Measurements from ENCODE around the gene AP5Z1.

AP5Z1 gene

GRCh38 chr7:4745971-4746919 is 29.2 kb upstream of the AP5Z1 start:
- no peak for TF ChIP-seq EZH2phosphoT487 (IDR thresholded peaks at IDR 0.05; ENCODE audit: low read depth)
- H3K9ac ChIP-seq (ENCODE audit: low read length): peak overlapping the region; percentile 34; the same call in 1 of the 2 replicates
- H3K9me3 ChIP-seq (ENCODE audit: insufficient read depth, low read length): no peaks in the 10 kb centered on the region
- peak overlapping the region; percentile 29 for H3K27ac ChIP-seq (ENCODE audit: low read length)
- peaks cover 3% of the 10 kb centered on the region for H3K36me3 ChIP-seq (replicated peaks; ENCODE audit: low read depth, low read length)
- no peak overlapping the region for H2AFZ ChIP-seq (ENCODE audit: low read depth, low read length)
- H3K4me3 ChIP-seq (ENCODE audit: low read length): peak overlapping the region; percentile 43
- H3K79me2 ChIP-seq (ENCODE audit: low read length): peaks cover 16% of the 10 kb centered on the region
- H3K4me2 ChIP-seq (ENCODE audit: low read length): peak overlapping the region; percentile 63
- no peaks in the 10 kb centered on the region for H3K27me3 ChIP-seq (ENCODE audit: low read depth, low read length)
- peaks cover 15% of the 10 kb centered on the region; the same call in 1 of the 2 replicates for H3K4me1 ChIP-seq (ENCODE audit: low read length)
- no peaks in the 10 kb centered on the region for H4K20me1 ChIP-seq (ENCODE audit: insufficient read depth, low read length)

- no peaks in the 10 kb centered on the region for H4K20me1 ChIP-seq (ENCODE audit: insufficient read depth, low read length)
- no peaks in the 10 kb centered on the region for H3K9me3 ChIP-seq (ENCODE audit: insufficient read depth, low read length)
- H3K4me3 ChIP-seq (ENCODE audit: low read length): no peak overlapping the region
- H3K4me2 ChIP-seq (ENCODE audit: low read length): no peak overlapping the region
- H3K36me3 ChIP-seq (replicated peaks; ENCODE audit: low read depth, low read length): peaks cover 3% of the 10 kb centered on the region
- no peak overlapping the region for H2AFZ ChIP-seq (ENCODE audit: low read depth, low read length)
- no peak overlapping the region for H3K9ac ChIP-seq (ENCODE audit: low read length)
- peaks cover 16% of the 10 kb centered on the region for H3K79me2 ChIP-seq (ENCODE audit: low read length)
- no peak overlapping the region for H3K27ac ChIP-seq (ENCODE audit: low read length)
- H3K27me3 ChIP-seq (ENCODE audit: low read depth, low read length): no peaks in the 10 kb centered on the region
- TF ChIP-seq EZH2phosphoT487 (IDR thresholded peaks at IDR 0.05; ENCODE audit: low read depth) (no peak), CTCF (IDR thresholded peaks at IDR 0.05; ENCODE audit: low read depth, low read length) (no peak)
- H3K4me1 ChIP-seq (ENCODE audit: low read length): peaks cover 15% of the 10 kb centered on the region; the same call in 1 of the 2 replicates
Observed at GRCh38 chr7:4747013-4747412, 28.4 kb upstream of the AP5Z1 start.

GRCh38 chr7:4747746-4748145 is 27.7 kb upstream of the AP5Z1 start:
- Histone ChIP-seq H3K4me1 (ENCODE audit: low read length) (peaks cover 15% of the 10 kb centered on the region; the same call in 1 of the 2 replicates), H3K4me2 (ENCODE audit: low read length) (no peak overlapping the region; the same call in 1 of the 2 replicates), H3K27ac (ENCODE audit: low read length) (0 out of 2 replicates have a peak overlapping the region, but pooled peaks have one; percentile 34), H3K9ac (ENCODE audit: low read length) (no peak overlapping the region), H4K20me1 (ENCODE audit: insufficient read depth, low read length) (no peaks in the 10 kb centered on the region), H2AFZ (ENCODE audit: low read depth, low read length) (no peak overlapping the region), H3K9me3 (ENCODE audit: insufficient read depth, low read length) (no peaks in the 10 kb centered on the region), H3K36me3 (replicated peaks; ENCODE audit: low read depth, low read length) (peaks cover 3% of the 10 kb centered on the region), H3K4me3 (ENCODE audit: low read length) (no peak overlapping the region), H3K27me3 (ENCODE audit: low read depth, low read length) (no peaks in the 10 kb centered on the region), H3K79me2 (ENCODE audit: low read length) (peaks cover 16% of the 10 kb centered on the region)
- TF ChIP-seq CTCF (IDR thresholded peaks at IDR 0.05; ENCODE audit: low read depth, low read length): no peak
- no peak for TF ChIP-seq EZH2phosphoT487 (IDR thresholded peaks at IDR 0.05; ENCODE audit: low read depth)

GRCh38 chr7:4748231-4748681 is 27.2 kb upstream of the AP5Z1 start:
- Histone ChIP-seq H4K20me1 (ENCODE audit: insufficient read depth, low read length) (peaks cover 3% of the 10 kb centered on the region; the same call in 1 of the 2 replicates), H3K36me3 (replicated peaks; ENCODE audit: low read depth, low read length) (peaks cover 3% of the 10 kb centered on the region), H3K9me3 (ENCODE audit: insufficient read depth, low read length) (no peaks in the 10 kb centered on the region), H3K4me3 (ENCODE audit: low read length) (no peak overlapping the region), H3K4me2 (ENCODE audit: low read length) (no peak overlapping the region; the same call in 1 of the 2 replicates), H2AFZ (ENCODE audit: low read depth, low read length) (no peak overlapping the region), H3K9ac (ENCODE audit: low read length) (no peak overlapping the region), H3K4me1 (ENCODE audit: low read length) (peaks cover 15% of the 10 kb centered on the region; the same call in 1 of the 2 replicates), H3K27ac (ENCODE audit: low read length) (peak overlapping the region; percentile 34; the same call in 1 of the 2 replicates), H3K27me3 (ENCODE audit: low read depth, low read length) (no peaks in the 10 kb centered on the region), H3K79me2 (ENCODE audit: low read length) (peaks cover 16% of the 10 kb centered on the region)
- TF ChIP-seq CTCF (IDR thresholded peaks at IDR 0.05; ENCODE audit: low read depth, low read length): no peak
- no peak for TF ChIP-seq EZH2phosphoT487 (IDR thresholded peaks at IDR 0.05; ENCODE audit: low read depth)
